ENCODE measurements around the gene HGFAC. TPM values are rescaled to one million over a fixed set of nuclear protein-coding genes. Genes with fewer than 3 reads are reported as not detected.

HGFAC gene
- total RNA-seq, 1 donor from 2014 or later: not detected

DNA sequence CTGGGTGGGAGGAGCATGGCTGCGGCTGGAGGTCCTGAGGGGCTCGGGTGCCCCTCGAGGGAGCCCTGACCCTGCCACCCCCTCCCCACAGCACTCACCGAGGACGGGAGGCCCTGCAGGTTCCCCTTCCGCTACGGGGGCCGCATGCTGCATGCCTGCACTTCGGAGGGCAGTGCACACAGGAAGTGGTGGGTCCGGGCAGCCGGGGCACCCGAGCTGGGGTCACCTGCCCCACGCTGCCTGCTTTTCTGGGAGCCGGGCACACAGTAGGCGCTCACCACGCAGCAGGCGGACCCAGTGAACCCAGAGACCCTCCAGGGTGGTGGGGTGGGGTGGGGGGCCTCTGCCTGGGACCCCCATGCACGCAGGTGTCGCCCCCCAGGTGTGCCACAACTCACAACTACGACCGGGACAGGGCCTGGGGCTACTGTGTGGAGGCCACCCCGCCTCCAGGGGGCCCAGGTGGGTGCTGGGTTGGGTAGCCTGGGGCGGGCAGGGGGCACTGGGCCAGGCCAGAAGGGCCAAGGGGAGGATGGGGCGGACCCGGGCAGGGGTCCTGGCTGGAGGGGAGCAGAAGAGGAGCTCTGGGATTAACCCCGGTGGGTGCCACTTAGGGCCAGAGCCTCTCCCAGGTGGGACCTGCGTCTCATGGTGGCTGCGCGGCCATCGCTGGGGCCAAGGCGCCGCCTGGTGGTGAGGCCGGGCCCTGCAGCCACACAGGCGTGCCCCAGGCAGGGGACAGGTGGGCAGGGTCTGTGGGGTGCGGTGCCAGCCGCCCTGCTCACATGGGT, 1.4 kb downstream of the HGFAC start:
- Mint-ChIP-seq H3K9me3 (no peaks in the 10 kb centered on the region), H3K27me3 (ENCODE audit: insufficient read depth, low read depth) (peaks cover 6% of the 10 kb centered on the region), H3K27ac (no peak overlapping the region), H3K4me3 (no peak overlapping the region), H3K36me3 (no peaks in the 10 kb centered on the region), H3K4me1 (no peaks in the 10 kb centered on the region)
- H2AFZ ChIP-seq (replicated peaks): no peak overlapping the region
- peak; percentile 74 for DNase-seq (ENCODE audit: low spot score)
- no peaks in the 10 kb centered on the region for H3K9me3 ChIP-seq (ENCODE audit: low read depth)
- H3F3A ChIP-seq (ENCODE audit: low read depth): no peaks in the 10 kb centered on the region
- no peaks in the 10 kb centered on the region for H3K36me3 ChIP-seq
- H3K4me3 ChIP-seq: no peak overlapping the region
- no peaks in the 10 kb centered on the region for H3K27me3 ChIP-seq
- no peaks in the 10 kb centered on the region for H3K79me2 ChIP-seq (ENCODE audit: low read depth)
- no peak overlapping the region for H3K4me2 ChIP-seq
- TF ChIP-seq, protein P1, sequence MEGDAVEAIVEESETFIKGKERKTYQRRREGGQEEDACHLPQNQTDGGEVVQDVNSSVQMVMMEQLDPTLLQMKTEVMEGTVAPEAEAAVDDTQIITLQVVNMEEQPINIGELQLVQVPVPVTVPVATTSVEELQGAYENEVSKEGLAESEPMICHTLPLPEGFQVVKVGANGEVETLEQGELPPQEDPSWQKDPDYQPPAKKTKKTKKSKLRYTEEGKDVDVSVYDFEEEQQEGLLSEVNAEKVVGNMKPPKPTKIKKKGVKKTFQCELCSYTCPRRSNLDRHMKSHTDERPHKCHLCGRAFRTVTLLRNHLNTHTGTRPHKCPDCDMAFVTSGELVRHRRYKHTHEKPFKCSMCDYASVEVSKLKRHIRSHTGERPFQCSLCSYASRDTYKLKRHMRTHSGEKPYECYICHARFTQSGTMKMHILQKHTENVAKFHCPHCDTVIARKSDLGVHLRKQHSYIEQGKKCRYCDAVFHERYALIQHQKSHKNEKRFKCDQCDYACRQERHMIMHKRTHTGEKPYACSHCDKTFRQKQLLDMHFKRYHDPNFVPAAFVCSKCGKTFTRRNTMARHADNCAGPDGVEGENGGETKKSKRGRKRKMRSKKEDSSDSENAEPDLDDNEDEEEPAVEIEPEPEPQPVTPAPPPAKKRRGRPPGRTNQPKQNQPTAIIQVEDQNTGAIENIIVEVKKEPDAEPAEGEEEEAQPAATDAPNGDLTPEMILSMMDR (IDR thresholded peaks at IDR 0.05): peak; percentile 97
- TF ChIP-seq EZH2 (IDR thresholded peaks at IDR 0.05): no peak
- H3K27ac ChIP-seq: no peak overlapping the region
- H3K9ac ChIP-seq: no peak overlapping the region
- H3K4me1 ChIP-seq: no peaks in the 10 kb centered on the region
- no peaks in the 10 kb centered on the region for H4K20me1 ChIP-seq (ENCODE audit: low read depth)

DNA sequence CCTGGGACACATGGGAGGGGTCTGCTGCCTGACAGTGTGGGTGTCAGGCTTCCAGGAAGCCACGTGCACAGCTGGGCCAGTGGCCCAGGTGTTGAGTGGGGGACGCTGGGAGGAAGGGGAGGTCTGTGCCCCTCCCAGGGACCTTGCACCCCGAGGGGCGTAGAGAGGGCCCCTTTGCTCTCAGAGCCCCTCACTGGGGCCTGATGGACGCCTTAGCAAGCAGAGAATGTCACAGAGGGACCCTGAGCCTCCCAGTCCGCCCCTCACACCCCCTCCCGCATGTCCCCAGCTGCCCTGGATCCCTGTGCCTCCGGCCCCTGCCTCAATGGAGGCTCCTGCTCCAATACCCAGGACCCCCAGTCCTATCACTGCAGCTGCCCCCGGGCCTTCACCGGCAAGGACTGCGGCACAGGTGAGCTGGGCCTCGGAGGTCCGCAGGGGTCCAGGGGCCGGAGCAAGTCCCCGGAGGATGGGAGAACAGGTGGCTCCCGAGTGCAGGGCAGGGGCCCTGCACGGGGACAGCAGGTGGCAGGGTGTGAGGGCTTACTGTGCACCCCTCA, 2.1 kb downstream of the HGFAC start:
- H3K4me3 Mint-ChIP-seq: no peak overlapping the region
- no peaks in the 10 kb centered on the region for H3K27me3 ChIP-seq
- no peak overlapping the region for H3K9ac ChIP-seq
- H4K20me1 ChIP-seq (ENCODE audit: low read depth): no peaks in the 10 kb centered on the region
- no peaks in the 10 kb centered on the region for H3K9me3 Mint-ChIP-seq
- H3K36me3 Mint-ChIP-seq: no peaks in the 10 kb centered on the region
- H3K36me3 ChIP-seq: no peaks in the 10 kb centered on the region
- DNase-seq (ENCODE audit: low spot score): no peak
- H2AFZ ChIP-seq (replicated peaks): no peak overlapping the region
- H3K79me2 ChIP-seq (ENCODE audit: low read depth): no peaks in the 10 kb centered on the region
- H3K4me2 ChIP-seq: no peak overlapping the region
- H3K4me1 Mint-ChIP-seq: peaks cover 4% of the 10 kb centered on the region
- no peak overlapping the region for H3K4me3 ChIP-seq
- no peak overlapping the region for H3K27ac Mint-ChIP-seq
- no peaks in the 10 kb centered on the region for H3K9me3 ChIP-seq (ENCODE audit: low read depth)
- peaks cover 7% of the 10 kb centered on the region for H3K27me3 Mint-ChIP-seq (ENCODE audit: insufficient read depth, low read depth)
- no peaks in the 10 kb centered on the region for H3F3A ChIP-seq (ENCODE audit: low read depth)
- H3K27ac ChIP-seq: no peak overlapping the region
- TF ChIP-seq EZH2 (IDR thresholded peaks at IDR 0.05) (no peak), EZH2phosphoT487 (IDR thresholded peaks at IDR 0.05) (no peak)
- TF ChIP-seq, protein P1 (IDR thresholded peaks at IDR 0.05): no peak
- no peaks in the 10 kb centered on the region for H3K4me1 ChIP-seq

DNA sequence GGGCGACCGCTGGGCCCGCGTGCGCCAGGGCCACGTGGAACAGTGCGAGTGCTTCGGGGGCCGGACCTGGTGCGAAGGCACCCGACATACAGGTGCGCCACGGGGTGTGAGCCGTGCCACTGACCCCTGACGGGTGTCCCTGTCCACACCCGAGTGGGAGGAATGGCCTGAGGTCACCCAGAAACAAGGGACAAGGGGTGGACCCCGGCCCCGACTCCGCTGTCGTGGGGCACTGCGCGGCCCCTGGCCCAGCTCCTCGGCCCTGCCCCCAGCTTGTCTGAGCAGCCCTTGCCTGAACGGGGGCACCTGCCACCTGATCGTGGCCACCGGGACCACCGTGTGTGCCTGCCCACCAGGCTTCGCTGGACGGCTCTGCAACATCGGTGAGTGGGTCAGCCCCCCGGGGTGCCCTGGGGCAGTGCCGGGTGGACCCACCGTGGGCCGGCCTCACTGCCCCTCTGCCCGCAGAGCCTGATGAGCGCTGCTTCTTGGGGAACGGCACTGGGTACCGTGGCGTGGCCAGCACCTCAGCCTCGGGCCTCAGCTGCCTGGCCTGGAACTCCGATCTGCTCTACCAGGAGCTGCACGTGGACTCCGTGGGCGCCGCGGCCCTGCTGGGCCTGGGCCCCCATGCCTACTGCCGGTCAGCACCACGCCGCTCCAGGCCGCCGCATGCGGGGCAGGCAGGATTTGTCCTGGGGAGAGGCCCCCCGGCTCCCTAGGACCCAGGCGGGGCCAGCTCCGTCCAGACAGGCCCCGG, 2.8 kb downstream of the HGFAC start:
- H3K9me3 ChIP-seq (ENCODE audit: low read depth): no peaks in the 10 kb centered on the region

More for the DNA sequence above, 2.8 kb downstream of the HGFAC start:
- Mint-ChIP-seq H3K27me3 (ENCODE audit: insufficient read depth, low read depth) (peaks cover 8% of the 10 kb centered on the region), H3K36me3 (no peaks in the 10 kb centered on the region), H3K4me3 (no peak overlapping the region), H3K9me3 (no peaks in the 10 kb centered on the region), H3K4me1 (peaks cover 4% of the 10 kb centered on the region), H3K27ac (no peak overlapping the region)
- H3F3A ChIP-seq (ENCODE audit: low read depth): no peaks in the 10 kb centered on the region
- no peak for DNase-seq (ENCODE audit: low spot score)
- no peak overlapping the region for H3K27ac ChIP-seq
- no peaks in the 10 kb centered on the region for H3K27me3 ChIP-seq
- no peak overlapping the region for H2AFZ ChIP-seq (replicated peaks)
- H3K79me2 ChIP-seq (ENCODE audit: low read depth): no peaks in the 10 kb centered on the region
- H4K20me1 ChIP-seq (ENCODE audit: low read depth): no peaks in the 10 kb centered on the region
- TF ChIP-seq, protein P1 (IDR thresholded peaks at IDR 0.05): no peak
- TF ChIP-seq EZH2phosphoT487 (IDR thresholded peaks at IDR 0.05): no peak
- no peak for TF ChIP-seq EZH2 (IDR thresholded peaks at IDR 0.05)
- H3K4me3 ChIP-seq: no peak overlapping the region
- no peak overlapping the region for H3K9ac ChIP-seq
- H3K4me2 ChIP-seq: no peak overlapping the region
- H3K4me1 ChIP-seq: no peaks in the 10 kb centered on the region
- H3K36me3 ChIP-seq: no peaks in the 10 kb centered on the region
